ENCODE results near the gene KDM1A.

GRCh38 chr1:23118407-23118806, 99.1 kb downstream of the KDM1A start:
- no peak for TF ChIP-seq REXO4 (CRISPR knock-in tag; IDR thresholded peaks at IDR 0.05; ENCODE audit: borderline replicate concordance)
- TF ChIP-seq CTCF (CRISPR knock-in tag; IDR thresholded peaks at IDR 0.05): no peak
- no peak for TF ChIP-seq CBX1 (IDR thresholded peaks at IDR 0.05; ENCODE audit: low read depth)
- no peak for TF ChIP-seq POLR2AphosphoS5 (IDR thresholded peaks at IDR 0.05; ENCODE audit: low read depth, low read length)
- TF ChIP-seq JUN (CRISPR knock-in tag; IDR thresholded peaks at IDR 0.05): no peak
- TF ChIP-seq XRCC5 (optimal IDR thresholded peaks at IDR 0.05; ENCODE audit: low read length): no peak
- no peak for TF ChIP-seq ZNF382 (CRISPR knock-in tag; IDR thresholded peaks at IDR 0.05; ENCODE audit: borderline replicate concordance)
- no peak for TF ChIP-seq ZNF24 (IDR thresholded peaks at IDR 0.05)

Data from HepG2 (cell line).